HG03045 (cell line): ENCODE results near the gene HSPA4.
"Not testable (repeated sequence)": the region's sequence is repeated elsewhere in the genome, so short reads cannot be mapped to it uniquely, and the experiment has no call there.

Experiments
- ATAC-seq: cut with Tn5 transposase; IDR thresholded peaks from one replicate; pipeline ENCODE4 v1.9.1; 2021; ENCODE audit warnings: mild to moderate bottlenecking, moderate library complexity; ENCODE audit not compliant: unreplicated experiment

HSPA4 gene

DNA sequence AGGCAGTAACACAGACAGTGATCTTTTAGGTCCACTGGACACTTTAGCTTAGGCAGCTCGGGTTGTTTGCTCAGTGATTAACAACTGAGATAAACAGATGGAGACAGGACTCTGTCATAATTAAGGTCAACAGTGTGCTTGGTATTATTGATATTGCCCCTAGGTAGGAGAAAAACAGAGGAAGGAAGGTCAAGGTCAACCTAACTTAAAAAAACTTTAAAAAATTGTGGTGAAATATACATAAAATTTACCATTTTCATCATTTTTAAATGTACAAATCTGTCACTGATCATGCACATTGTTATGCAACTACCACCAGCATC, 2.1 kb upstream of the HSPA4 start:
- ATAC-seq, result no peak

DNA sequence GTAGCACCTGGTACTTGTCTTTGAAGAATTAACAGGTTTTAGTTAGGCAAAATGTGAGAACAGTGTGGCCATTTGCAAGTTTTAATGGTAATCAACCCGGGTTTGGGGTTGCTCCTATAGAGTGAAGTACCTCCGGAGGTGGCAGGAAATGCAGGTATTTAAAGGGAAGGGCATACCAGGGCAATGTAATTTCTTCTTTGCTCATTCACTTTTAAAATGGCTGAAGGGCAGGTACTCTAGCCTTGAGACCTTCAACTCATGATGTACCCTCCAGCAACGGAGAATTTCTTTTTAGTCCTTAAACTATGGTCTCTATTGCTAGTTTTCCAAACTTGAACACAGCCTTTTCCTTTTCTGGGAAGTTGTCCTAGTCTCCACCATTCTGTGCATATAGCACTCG, 1.3 kb upstream of the HSPA4 start:
- ATAC-seq, result no peak

DNA sequence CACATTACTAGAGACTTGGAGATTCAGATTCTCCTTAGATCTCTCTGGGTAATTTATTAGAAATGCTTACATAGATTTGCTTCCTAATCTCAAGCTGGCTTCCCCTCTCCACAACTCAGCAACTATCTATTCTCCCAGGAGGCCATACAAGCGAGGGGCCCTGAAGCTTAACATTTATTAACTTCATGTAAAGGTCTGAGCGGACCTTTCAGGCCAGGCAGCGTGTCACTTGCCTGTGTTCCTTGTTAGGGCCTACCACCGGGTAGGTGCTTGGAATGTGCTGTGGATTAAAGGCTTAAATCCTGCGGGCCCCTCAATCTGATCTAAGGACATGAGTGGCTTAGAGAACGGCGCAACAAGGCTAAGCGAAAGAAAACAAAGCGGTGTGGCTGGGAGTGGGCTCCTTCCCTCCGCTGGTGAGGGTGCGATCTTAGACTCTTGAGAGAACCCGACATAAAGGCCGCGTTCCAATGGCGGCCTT, 712 bp upstream of the HSPA4 start:
- no peak for ATAC-seq

DNA sequence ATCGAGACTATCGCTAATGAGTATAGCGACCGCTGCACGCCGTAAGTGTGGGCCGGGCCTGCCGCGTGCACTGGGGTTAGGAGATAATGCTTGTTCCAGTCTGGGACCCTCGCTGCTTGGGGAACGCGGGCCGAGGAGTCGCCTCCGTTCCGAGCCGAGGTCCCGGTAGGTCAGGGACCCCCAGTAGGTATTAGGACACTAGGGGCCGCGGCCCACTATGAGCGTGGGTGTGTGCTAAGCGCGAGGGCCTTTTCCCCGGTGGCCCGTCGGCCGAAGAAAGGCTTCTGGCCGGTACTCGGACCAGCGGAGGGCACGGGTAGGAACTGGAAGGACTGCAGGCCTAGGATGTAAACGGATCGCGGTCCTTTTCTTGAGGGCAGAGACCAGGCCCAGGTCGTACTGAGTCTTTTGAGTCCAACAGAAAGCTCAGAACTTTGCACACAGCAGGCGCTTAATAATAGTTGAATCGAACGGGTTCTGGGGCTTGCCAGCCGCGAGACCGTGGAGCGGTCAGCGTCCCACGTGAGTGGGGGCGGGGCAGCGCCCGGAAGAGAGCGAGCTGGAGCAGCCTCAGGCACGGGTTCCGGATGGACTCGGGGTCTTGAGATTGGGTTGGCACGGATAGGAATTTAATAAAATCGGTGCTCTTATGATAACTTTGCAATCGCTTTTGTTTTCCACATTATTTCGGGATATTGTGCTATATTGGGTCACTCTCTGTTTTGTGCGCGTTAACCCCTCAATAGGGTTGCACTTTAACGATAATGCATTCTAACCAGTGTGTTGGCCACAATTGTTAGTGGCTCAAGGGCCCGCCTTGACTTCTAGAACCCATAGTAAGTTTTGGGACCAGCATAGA, 733 bp downstream of the HSPA4 start:
- ATAC-seq, result peak; percentile 41

DNA sequence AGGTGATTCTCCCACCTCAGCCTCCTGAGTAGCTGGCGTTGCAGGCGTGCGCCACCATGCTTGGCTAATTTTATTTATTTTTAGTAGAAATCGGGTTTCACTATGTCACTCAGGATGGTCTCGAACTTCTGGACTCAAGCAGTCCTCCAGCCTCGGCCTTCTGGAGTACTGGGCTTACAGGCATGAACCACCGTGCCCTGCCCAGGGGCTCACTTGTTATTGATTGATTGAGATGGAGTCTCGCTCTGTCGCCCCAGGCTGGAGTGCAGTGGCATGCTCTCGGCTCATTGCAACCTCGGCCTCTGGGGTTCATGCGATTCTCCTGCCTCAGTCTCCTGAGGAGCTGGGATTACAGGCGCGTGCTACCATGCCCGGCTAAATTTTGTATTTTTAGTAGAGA, 1.6 kb downstream of the HSPA4 start:
- no peak for ATAC-seq

DNA sequence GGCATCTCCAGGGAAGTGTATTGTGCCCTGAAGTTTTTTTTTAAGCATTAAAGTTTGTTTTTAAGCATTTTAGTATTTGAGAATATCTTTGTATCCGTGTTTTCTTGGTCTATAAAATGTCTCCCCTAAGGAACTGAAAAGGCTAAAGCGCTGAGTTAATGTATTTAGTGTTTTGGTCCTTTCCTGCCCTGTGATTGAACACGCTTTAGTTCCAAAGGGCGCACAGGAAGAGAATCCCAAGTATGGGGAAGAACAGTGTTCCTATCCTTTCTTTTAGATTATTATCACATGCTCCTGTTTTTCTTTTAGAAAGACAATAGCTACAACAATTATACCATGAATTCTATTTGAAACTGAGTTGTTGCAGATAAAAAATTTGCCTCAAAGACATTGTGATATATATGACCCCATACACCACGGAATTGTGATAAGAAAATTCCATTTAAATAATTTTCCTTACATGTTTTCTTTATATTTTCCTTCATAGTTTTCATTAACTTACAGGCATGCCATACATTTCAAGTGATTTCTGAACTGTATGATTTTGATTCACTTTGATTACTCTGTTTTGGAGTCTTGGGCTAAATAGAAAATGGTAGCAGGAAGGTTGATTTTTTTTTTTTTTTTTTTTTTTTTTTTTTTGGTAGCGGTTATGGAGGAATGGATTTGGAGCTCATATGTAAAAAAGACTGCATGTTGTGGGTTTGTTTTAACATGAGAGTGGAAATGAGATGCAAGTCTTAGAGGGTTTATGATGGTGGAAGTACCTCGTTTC, 3.1 kb downstream of the HSPA4 start:
- no peak for ATAC-seq

DNA sequence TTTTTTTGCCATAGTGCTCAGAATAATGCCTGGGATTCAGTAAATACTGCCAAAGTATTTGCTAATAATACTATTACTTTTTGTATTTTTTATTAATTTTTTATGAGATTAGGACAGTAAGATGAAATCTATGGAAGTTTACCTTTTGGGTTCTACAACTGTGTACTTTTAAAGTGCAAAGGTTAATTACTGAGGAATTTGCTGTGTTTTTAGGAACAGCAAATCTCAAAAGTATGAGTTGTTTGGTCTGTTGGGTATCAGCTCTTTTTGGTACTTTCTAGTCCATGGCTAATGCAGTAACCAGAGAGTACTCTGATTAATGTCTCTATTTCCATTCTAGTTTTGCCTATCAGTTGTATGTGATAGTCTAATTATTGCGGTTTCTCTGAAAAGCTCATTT, 5.1 kb downstream of the HSPA4 start:
- no peak for ATAC-seq

DNA sequence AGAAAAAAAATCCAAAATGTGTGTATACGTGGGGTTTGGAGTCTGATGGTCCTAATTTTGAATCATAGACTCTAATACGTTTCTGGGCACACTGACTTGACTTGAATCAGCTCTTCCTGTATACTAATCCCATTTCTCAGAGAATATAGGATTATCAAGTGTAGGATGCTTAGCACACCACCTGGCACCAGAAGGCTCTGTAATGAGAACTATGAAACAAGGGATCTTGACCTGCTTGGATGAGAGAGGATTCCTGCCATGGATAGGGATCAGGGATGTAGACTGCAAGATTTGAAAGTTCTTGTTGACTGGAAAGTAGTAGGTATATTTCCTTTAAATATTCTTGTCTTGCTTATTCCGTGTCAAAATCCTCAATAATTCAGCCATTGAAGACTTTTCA, 7.8 kb downstream of the HSPA4 start:
- ATAC-seq, result no peak

DNA sequence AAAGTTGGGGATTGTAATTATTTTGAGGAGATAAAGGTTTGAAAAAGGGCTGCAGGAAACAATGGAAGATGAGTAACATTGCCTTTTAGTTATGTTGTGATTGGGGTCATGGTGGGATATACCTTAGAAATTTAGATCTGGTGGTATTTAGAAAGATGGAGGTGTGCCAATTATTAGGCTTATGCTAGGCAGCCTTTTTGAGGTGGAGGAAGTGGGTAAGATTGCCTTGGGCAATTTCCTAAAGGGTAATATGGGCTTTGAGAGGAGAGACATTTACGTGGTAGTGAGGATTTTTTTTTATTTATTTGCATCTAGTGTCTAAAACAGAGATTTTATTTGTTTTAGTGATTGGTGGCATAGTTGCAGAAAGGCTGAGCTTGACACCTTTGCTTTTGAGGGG, 10.5 kb downstream of the HSPA4 start:
- ATAC-seq, result no peak

DNA sequence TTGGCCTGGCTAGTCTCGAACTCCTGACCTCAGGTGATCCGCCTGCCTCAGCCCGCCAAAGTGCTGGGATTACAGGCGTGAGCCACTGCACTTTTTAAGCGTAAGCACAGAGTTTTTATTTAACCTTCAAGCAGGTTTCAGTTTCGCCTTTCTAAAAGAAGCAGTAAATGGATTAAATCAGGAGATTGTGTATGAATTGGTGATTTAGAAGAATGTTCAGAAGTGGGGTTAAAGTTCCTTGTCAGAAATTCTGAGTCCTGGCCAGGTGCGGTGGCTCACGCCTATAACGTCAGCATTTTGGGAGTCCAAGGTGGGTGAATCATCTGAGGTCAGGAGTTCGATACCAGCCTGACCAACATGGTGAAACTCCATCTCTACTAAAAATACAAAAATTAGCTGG, 12.2 kb downstream of the HSPA4 start:
- no peak for ATAC-seq

DNA sequence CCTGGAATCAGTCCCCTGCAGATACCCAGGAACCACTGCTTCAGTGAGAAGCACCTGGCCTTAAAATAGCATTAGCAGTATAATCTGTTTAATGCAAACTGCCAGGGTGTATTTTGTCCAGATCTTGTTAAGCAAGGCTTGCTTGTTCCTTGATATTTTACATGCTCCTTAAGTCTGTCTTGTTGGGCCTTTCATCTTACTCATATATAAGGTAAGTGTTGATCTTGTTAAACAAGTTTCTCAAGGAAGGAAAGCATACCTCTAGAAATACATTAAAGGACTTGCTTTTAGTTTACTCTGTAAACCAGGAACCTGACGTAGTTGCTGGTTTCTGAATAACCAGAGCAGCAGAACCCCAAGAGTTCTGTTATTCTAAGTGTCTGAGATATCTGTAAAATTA, 13.7 kb downstream of the HSPA4 start:
- ATAC-seq, result no peak

DNA sequence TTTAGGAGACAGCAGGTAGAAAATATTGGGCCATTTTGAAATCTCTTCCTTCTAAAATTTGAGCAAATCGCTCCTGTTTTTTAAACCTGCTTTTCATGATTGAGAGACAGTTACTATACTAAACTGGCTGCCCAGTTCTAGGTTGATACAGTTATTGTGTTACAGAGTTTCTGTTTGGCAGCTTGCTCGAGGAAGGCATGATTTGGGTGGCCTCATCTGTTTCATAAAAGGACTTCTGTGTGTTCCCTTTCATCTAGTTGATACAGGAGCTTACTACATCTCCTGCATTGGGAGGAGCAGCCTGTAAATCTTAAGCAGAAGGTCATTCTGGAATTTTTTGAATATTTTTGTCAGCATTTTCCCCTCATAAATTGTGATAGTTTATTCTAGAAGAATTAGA, 14.2 kb downstream of the HSPA4 start:
- ATAC-seq, result no peak

DNA sequence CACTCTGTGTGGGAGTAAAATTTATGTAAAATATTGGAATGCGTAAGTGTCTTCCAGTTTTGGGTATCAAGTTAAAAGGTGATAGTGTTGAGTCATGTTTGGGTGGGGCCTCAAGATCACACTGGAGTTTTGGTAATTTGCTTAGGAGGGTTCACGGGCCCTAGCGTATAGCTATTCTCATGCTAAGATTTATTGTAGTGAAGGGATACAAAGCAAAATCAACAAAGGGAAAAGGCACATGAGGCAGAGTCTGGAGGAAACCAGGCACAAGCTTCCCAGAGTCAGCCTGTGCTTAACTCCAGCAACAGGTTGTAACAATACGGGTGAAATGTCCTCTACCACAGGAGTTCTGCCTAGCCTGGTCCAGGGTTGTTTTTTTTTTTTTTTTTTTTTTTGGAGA, 20.2 kb downstream of the HSPA4 start:
- ATAC-seq, result no peak

DNA sequence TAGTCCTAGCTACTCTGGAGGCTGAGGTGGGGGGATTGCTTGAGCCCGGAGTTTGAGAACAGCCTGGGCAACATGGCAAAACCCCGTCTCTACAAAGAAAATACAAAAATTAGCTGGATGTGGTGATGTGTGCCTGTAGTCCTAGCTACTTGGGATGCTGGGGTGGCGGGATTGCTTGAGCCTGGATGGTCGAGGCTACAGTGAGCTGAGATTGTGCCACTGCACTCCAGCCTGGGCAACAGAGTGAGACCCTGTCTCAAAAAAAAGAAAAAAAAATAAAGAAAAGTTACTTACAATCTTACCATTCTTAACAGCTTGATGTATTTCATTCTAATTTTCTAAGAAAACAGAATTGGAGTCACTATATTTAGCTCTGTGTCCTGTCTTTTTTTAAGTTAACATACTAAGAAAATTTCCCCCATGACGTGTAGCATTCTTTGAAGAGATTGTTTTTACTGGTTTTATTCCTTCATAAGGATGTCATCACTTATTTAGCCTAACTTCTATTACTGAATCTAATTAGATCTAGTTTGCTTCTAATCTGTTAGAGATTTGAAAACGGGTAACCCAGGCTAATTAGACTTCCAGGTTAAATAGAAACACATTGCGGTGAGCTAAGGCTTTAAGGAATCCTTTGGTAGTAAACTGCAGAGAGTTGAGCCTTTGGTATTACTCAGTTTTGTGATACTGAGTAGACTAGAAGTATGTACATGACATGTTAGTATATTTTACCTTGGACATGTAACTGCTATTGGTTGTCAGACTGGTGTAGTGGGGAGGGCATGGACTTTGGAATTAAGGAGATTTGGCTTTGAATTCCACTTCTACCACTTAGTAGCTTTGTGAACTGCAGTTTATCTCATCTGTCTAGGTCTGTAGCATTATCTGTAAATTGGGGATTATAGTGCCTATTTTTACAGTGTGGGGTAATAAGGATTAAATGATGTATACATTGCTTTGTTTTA, 24.0 kb downstream of the HSPA4 start:
- no peak for ATAC-seq

DNA sequence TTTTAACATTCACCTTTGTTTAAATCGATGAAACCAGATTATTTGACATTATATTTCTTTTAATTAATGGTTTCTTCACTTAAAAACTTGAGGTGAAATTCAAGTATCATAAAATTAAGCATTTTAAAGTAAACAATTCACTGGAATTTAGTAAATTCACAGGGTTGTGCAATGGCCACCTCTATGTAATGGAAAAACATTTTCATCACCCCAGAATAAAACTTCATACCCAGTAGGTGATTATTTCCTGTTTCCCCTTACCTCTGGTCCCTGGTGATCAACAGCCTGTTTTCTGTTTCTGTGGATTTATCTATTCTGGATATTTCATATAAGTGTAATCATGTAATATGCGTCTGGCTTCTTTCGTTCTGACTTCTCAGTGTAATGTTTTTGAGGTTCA, 27.2 kb downstream of the HSPA4 start:
- no peak for ATAC-seq

DNA sequence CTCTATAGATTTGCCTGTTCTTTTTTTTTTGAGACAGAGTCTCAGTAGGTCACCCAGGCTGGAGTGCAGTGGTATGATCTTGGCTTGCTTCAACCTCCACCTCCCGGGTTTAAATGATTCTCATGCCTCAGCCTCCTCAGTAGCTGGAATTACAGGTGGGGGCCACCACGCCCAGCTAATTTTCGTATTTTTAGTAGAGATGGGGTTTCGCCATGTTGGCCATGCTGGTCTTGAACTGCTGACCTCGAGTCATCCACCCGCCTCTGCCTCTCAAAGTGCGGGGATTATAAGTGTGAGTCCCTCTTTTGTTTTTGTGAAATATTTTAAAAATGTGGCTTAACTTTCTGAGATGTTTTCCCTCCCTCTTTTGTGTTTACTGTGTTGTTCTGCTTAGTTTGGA, 29.2 kb downstream of the HSPA4 start:
- ATAC-seq, result no peak

DNA sequence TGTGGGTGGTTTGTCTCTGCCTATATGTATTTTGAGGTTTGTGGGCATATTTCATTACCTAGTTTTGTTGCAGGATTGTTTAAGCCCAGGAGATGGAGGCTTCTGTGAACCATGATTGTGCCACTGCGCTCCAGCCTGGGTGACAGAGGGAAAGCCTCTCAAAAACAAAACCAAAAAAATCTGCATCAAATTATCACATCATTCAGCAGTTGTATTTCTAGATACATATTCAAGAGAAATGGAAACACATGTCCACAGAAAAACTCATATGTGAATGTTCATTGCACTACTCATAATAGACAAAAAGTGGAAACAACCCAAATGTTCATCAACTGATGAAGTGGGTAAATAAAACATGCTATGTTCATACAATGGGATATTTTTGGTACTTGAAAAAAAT, 29.9 kb downstream of the HSPA4 start:
- ATAC-seq, result no peak

DNA sequence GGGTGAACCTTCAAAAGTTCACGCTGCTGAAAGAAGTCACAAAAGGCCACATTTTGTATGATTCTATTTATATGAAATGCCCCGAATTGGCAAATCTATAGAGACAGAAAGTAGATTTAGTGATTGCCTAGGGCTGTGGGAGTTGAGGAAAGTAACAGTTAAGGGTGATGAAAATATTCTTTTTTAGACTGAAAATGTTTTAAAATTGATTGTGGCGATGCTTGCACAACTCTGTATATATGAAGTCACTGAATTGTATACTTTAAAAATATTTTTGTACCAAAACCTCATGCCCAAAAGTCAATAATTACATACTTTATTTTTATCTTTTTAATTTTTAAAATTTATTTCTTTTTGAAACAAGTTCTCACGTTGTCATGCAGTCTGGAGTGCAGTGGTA, 30.3 kb downstream of the HSPA4 start:
- no peak for ATAC-seq

DNA sequence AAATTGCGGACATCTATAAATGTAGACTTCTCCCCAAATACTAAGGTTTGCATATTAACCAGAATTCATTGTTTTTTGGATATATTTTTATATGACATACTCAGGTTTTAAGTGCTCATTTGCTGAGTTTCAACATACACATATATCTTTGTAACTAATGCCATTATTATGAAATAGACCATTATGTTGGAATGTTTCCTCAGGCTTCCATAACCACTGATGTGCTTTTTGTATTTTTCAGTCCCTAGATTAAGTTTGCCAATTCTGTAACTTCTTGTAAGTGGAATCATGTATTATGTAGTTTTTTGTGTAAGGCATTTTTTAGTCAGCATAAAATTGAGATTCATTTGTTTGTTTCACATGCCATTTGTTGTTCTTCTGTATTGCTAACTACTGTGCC, 32.1 kb downstream of the HSPA4 start:
- ATAC-seq, result no peak

DNA sequence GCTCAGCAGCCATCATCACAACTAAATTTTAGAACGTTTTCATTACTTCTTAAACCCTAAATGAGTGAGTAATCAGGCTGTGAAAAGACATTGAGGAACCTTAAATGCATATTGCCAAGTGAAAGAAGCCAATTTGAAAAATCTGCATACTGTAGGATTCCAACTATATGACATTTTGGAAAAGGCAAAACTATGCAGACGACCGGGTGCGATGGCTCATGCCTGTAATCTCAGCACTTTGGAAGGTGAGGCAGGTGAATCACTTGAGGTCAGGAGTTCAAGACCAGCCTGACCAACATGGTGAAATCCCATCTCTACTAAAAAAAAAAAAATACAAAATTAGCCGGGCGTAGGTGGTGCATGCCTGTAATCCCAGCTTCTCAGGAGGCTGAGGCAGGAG, 33.4 kb downstream of the HSPA4 start:
- not testable (repeated sequence) for ATAC-seq

DNA sequence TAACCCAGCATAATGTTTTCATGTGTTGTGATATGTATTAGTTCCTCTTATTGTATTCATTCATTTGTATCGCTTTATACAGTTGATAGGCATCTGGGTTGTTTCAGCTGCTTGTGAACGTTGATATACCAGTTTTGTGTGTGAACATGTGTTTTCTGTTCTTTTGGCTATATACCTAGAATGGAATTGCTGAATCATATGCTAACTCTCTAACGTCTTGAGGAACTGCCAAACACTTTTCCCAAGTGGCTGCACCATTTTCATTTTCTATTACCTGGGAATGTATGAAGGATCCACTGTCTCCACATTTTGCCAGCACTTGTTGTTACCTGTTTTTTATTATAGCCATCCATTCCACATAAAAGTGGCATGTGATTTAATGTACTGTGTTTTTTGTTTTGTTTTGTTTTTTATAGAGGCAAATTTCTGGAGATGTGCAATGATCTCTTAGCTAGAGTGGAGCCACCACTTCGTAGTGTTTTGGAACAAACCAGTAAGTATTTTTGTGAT, 34.6 kb downstream of the HSPA4 start:
- ATAC-seq, result no peak
